Activated B cell treated with CpG ODN at 0.5 μM for 24 hours (primary cell): ENCODE results near the gene RNF208. TPM values are rescaled to one million over a fixed set of nuclear protein-coding genes. Genes with fewer than 3 reads are reported as not detected.

Experiments used
- ATAC-seq: fragments of 200-7000 bp; cut with Tn5 transposase; one replicate; pipeline ENCODE4 v1.10.0; 2021; ENCODE audit warnings: low read depth, mild to moderate bottlenecking, moderate library complexity
- CTCF ChIA-PET: fragments of 350-600 bp; sonication (Branson Sonifier 250); formaldehyde crosslinking; loops from one replicate; lab custom pipeline; 2021; ENCODE audit warnings: antibody characterized with exemption; lab: Charles Lee
- POLR2A ChIA-PET: fragments of 350-600 bp; sonication (Branson Sonifier 250); formaldehyde crosslinking; loops from one replicate; lab custom pipeline; 2021; ENCODE audit warnings: antibody characterized with exemption; lab: Charles Lee
- DNase-seq: peaks from one replicate; pipeline ENCODE4 v3.0.0; 2022
- H3K27ac Mint-ChIP-seq: one replicate; pipeline ENCODE4 v1.8.0; 2020; ENCODE audit warnings: mixed read lengths
- H3K27me3 Mint-ChIP-seq: one replicate; pipeline ENCODE4 v1.8.0; 2021; ENCODE audit warnings: mixed read lengths
- H3K36me3 Mint-ChIP-seq: one replicate; pipeline ENCODE4 v1.8.0; 2021; ENCODE audit warnings: low read depth, mixed read lengths
- H3K4me1 Mint-ChIP-seq: one replicate; pipeline ENCODE4 v1.8.0; 2021; ENCODE audit warnings: mixed read lengths
- H3K4me3 Mint-ChIP-seq: one replicate; pipeline ENCODE4 v1.8.0; 2020; ENCODE audit warnings: mild to moderate bottlenecking, mixed read lengths
- H3K9me3 Mint-ChIP-seq: one replicate; pipeline ENCODE4 v1.8.0; 2020; ENCODE audit warnings: mixed read lengths
- intact Hi-C: fragments of 100-400 bp; cut with micrococcal nuclease; formaldehyde crosslinking; loops from one replicate; pipeline ENCODE4 v1.15.1; 2024
- total RNA-seq: library from RNA; stranded (reverse); gene quantifications from 2 replicates; pipeline ENCODE4 v1.2.3, GENCODE V29; 2022
- TF ChIP-seq, protein P1 (sequence below): fragments of 200-600 bp; IDR thresholded peaks from one replicate; pipeline ENCODE4 v1.8.0; 2022; ENCODE audit warnings: antibody characterized with exemption, mild to moderate bottlenecking

RNF208 gene
- total RNA-seq, 1 donor from 2014 or later: 1.1 TPM

GRCh38 chr9:137215196-137215986 lies 6.6 kb downstream of the RNF208 start:
- intact Hi-C loops: no loop called here
- H3K36me3 Mint-ChIP-seq: peaks cover 6% of the 10 kb centered on the region
- H3K4me3 Mint-ChIP-seq: no peak overlapping the region
- no peaks in the 10 kb centered on the region for H3K4me1 Mint-ChIP-seq
- DNase-seq (no peak), ATAC-seq (no peak)
- TF ChIP-seq, protein P1, sequence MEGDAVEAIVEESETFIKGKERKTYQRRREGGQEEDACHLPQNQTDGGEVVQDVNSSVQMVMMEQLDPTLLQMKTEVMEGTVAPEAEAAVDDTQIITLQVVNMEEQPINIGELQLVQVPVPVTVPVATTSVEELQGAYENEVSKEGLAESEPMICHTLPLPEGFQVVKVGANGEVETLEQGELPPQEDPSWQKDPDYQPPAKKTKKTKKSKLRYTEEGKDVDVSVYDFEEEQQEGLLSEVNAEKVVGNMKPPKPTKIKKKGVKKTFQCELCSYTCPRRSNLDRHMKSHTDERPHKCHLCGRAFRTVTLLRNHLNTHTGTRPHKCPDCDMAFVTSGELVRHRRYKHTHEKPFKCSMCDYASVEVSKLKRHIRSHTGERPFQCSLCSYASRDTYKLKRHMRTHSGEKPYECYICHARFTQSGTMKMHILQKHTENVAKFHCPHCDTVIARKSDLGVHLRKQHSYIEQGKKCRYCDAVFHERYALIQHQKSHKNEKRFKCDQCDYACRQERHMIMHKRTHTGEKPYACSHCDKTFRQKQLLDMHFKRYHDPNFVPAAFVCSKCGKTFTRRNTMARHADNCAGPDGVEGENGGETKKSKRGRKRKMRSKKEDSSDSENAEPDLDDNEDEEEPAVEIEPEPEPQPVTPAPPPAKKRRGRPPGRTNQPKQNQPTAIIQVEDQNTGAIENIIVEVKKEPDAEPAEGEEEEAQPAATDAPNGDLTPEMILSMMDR: no peak
- ChIA-PET POLR2A (interaction anchor here (0.6 to 2.2 kb wide), 3 partner anchors 7 to 499 kb away, joined by 7 to 11 read pairs (median 10); partner anchors contain the start of gene RNF208), CTCF (no interaction called here)
- H3K27me3 Mint-ChIP-seq: no peaks in the 10 kb centered on the region
- H3K9me3 Mint-ChIP-seq: no peaks in the 10 kb centered on the region
- no peak overlapping the region for H3K27ac Mint-ChIP-seq

- ATAC-seq (no peak), DNase-seq (no peak)
- H3K27ac Mint-ChIP-seq: no peak overlapping the region
- no peaks in the 10 kb centered on the region for H3K27me3 Mint-ChIP-seq
- POLR2A ChIA-PET: interaction anchor here (0.5 to 2.2 kb wide), 2 partner anchors 8 to 87 kb away, joined by 3 to 10 read pairs; partner anchors contain the start of gene RNF208
- intact Hi-C loops: no loop called here
- H3K36me3 Mint-ChIP-seq: peaks cover 9% of the 10 kb centered on the region
- CTCF ChIA-PET: no interaction called here
- TF ChIP-seq, protein P1: no peak
- H3K9me3 Mint-ChIP-seq: no peaks in the 10 kb centered on the region
- no peak overlapping the region for H3K4me3 Mint-ChIP-seq
- no peaks in the 10 kb centered on the region for H3K4me1 Mint-ChIP-seq
These were observed 7.4 kb downstream of the RNF208 start for GRCh38 chr9:137214620-137215019.

DNA sequence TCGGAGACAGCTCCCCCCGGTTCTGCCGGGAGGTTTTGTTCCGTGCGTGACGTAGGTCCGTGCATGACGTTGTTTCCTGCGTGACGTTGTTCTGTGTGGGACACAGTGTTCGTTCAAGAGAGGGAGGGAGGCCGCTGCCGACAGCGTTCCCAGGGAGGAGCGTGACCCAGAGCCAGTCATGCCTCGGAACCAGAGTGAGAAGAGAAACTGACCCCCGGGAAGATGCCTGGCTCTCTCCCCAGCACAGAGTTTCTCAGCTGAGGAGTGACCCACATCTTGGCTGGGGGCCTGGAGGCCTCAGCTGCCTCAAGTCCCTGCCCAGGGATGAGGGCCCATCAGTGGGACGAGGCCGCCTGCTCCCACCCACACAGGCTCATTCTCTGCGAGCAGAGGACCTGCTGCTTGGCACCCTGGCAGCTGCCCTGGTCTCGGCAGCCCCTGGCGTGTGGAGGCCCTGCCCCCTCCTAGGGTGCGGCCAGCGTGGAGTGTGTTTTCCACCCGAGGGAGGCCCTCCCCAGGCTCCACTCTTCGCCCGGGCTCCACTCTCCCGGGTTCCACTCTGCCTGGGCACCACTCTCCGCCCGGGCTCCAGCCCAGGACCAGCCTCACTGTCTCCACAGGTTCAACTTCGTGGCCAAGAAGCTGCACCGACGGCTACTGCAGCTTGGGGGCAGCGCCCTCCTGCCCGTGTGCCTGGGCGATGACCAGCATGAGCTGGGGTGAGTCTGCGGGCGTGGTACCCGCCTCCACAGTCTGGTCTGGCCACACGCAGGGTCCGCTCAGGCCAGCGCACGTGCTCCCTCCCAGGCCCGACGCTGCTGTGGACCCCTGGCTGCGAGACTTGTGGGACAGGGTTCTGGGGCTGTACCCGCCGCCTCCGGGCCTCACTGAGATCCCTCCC lies 8.6 kb downstream of the RNF208 start:
- POLR2A ChIA-PET: interaction anchor here (2.2 kb wide), 1 partner anchor 9 kb away, joined by 10 read pairs; the partner anchor contains the start of gene RNF208
- intact Hi-C loops: no loop called here
- H3K36me3 Mint-ChIP-seq: peaks cover 16% of the 10 kb centered on the region
- CTCF ChIA-PET: no interaction called here
- no peaks in the 10 kb centered on the region for H3K4me1 Mint-ChIP-seq
- no peak for DNase-seq
- H3K27ac Mint-ChIP-seq: no peak overlapping the region
- TF ChIP-seq, protein P1: no peak
- no peaks in the 10 kb centered on the region for H3K27me3 Mint-ChIP-seq
- H3K9me3 Mint-ChIP-seq: no peaks in the 10 kb centered on the region
- H3K4me3 Mint-ChIP-seq: no peak overlapping the region
- no peak for ATAC-seq

DNA sequence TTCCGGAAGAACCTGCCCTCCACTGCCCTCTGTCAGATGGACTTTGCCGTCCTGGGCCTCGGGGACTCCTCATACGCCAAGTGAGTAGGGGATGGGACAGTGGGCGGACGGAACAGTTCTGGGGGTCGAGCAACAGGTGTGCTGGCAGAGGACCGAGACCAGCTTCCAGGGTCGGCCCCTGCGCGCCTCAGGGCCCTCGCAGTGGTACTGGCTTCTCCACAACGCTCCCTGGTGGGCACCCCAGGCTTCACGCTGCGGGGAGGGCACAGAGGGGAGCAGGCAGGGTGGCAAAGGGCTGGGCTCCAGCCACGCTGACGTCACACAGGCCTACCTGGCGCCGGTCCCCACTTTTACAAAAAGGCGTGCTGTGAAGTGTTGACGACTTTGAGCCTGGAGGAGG lies 9.5 kb downstream of the RNF208 start:
- ATAC-seq: no peak
- H3K4me1 Mint-ChIP-seq: peaks cover 1% of the 10 kb centered on the region
- no peak overlapping the region for H3K4me3 Mint-ChIP-seq
- no peaks in the 10 kb centered on the region for H3K9me3 Mint-ChIP-seq
- CTCF ChIA-PET: no interaction called here
- TF ChIP-seq, protein P1: no peak
- no peak for DNase-seq
- intact Hi-C loops: no loop called here
- H3K27me3 Mint-ChIP-seq: no peaks in the 10 kb centered on the region
- no peak overlapping the region for H3K27ac Mint-ChIP-seq
- peaks cover 19% of the 10 kb centered on the region for H3K36me3 Mint-ChIP-seq
- POLR2A ChIA-PET: interaction anchor here (1.1 kb wide), 1 partner anchor 11 kb away, joined by 9 read pairs; no protein-coding TSS in a partner anchor

GRCh38 chr9:137211532-137211931 lies 10.5 kb downstream of the RNF208 start:
- no peaks in the 10 kb centered on the region for H3K27me3 Mint-ChIP-seq
- H3K36me3 Mint-ChIP-seq: peaks cover 21% of the 10 kb centered on the region
- TF ChIP-seq, protein P1: no peak
- DNase-seq (no peak), ATAC-seq (no peak)
- ChIA-PET POLR2A (interaction anchor here (0.5 to 1.1 kb wide), 3 partner anchors 12 to 419 kb away, joined by 3 to 9 read pairs (median 4); no protein-coding TSS in a partner anchor), CTCF (no interaction called here)
- intact Hi-C loops: no loop called here
- H3K27ac Mint-ChIP-seq: no peak overlapping the region
- H3K4me3 Mint-ChIP-seq: no peak overlapping the region
- no peaks in the 10 kb centered on the region for H3K9me3 Mint-ChIP-seq
- H3K4me1 Mint-ChIP-seq: peaks cover 11% of the 10 kb centered on the region
